Measurements from ENCODE around the gene ADD1. TPM values are rescaled to one million over a fixed set of nuclear protein-coding genes. Genes with fewer than 3 reads are reported as not detected.

The ADD1 gene
- total RNA-seq, 4 donors from 2014 or later: 270 to 449 (median 327) TPM

DNA sequence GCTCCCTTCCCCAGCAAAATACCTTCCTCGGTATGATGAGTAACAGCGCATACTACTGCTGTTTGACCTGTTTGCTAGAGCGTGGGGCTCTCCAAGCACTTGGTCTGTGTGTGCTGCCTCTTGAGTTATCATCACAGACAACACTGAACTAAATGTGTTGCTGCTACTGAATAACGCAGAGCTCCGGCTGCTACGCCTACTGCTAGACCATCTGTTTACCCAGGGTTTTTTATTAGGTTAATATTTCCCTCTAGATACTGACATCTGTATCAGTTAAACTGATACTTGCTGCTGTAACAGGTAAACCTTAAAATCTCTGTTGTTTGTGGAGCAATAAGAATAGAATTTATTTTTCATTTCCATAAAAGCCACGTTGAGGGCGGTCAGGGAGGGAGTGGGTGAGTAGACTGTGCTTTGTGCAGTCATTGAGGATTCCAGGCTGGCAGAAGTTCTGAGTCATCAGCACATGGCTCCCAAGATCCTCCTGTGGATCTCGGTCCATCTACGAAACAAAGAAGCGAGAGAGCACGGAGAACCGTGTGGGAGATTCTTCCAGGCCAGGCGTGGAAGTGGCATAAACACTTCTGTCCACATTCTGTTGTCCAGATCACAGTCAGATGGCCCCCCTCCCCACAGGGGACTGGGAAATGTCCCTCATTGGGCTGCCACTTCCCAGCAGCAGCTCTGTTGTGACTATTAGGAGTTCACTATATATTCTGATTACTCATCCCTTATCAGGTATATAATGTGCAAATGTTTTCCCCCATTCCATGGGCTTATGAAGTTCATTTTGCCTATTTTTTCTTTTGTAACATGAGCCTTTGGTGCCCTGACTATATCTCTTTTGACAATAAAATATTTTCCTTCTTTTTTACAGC, 133.8 kb downstream of the ADD1 start:
- Histone ChIP-seq H3K9me3 (peaks cover 0 to 12% (median 0%) of the 10 kb centered on the region in 4 donors), H3K27ac (peak overlapping the region; percentile 14 to 83 (median 68)), H3K27me3 (no peaks in the 10 kb centered on the region), H3K4me1 (peaks cover 0 to 8% (median 0%) of the 10 kb centered on the region in 4 donors), H3K36me3 (peaks cover 0 to 15% (median 0%) of the 10 kb centered on the region in 3 donors), H3K4me3 (no peak overlapping the region)
- no peak for DNase-seq (ENCODE audit: low spot score in 2 of 2)
- WGBS, 2 donors: 56 to 57% methylated on average over 14 of the region's 14 CpGs
- TF ChIP-seq EP300 (IDR thresholded peaks at IDR 0.05): peak in 1 of 2 donors; percentile 55
- TF ChIP-seq, protein P1, sequence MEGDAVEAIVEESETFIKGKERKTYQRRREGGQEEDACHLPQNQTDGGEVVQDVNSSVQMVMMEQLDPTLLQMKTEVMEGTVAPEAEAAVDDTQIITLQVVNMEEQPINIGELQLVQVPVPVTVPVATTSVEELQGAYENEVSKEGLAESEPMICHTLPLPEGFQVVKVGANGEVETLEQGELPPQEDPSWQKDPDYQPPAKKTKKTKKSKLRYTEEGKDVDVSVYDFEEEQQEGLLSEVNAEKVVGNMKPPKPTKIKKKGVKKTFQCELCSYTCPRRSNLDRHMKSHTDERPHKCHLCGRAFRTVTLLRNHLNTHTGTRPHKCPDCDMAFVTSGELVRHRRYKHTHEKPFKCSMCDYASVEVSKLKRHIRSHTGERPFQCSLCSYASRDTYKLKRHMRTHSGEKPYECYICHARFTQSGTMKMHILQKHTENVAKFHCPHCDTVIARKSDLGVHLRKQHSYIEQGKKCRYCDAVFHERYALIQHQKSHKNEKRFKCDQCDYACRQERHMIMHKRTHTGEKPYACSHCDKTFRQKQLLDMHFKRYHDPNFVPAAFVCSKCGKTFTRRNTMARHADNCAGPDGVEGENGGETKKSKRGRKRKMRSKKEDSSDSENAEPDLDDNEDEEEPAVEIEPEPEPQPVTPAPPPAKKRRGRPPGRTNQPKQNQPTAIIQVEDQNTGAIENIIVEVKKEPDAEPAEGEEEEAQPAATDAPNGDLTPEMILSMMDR (IDR thresholded peaks at IDR 0.05): no peak

Other genes with a start within 250 kb of the ADD1 start
- 100 to 1,000 TPM in 1 of 4 donors, 10 to 100 TPM in 3; 78.3 to 110 (median 89.3) TPM for gene TNIP2, start 87.5 kb upstream of the ADD1 start, total RNA-seq
- 100 to 1,000 TPM in 1 of 4 donors, 10 to 100 TPM in 3; 70.5 to 161 (median 77.8) TPM for gene SH3BP2, start 50.8 kb upstream of the ADD1 start, total RNA-seq
- 10 to 100 TPM; 18.2 to 39.6 (median 26.8) TPM for gene NOP14, start 119.6 kb downstream of the ADD1 start, total RNA-seq
- 10 to 100 TPM in 1 of 4 donors, 1 to 10 TPM in 3; 6.1 to 15.1 (median 9.3) TPM for gene GRK4, start 119.7 kb downstream of the ADD1 start, total RNA-seq
- gene HTT-AS, start 230.7 kb downstream of the ADD1 start, total RNA-seq: not detected
- 10 to 100 TPM; 62.2 to 93.6 (median 81.2) TPM for gene HTT, start 230.8 kb downstream of the ADD1 start, total RNA-seq

All from tibial nerve (tissue), 4 donors.